ENCODE results near the gene NEDD4L. TPM values are rescaled to one million over a fixed set of nuclear protein-coding genes. Genes with fewer than 3 reads are reported as not detected.
"Not testable (repeated sequence)": the region's sequence is repeated elsewhere in the genome, so short reads cannot be mapped to it uniquely, and the experiment has no call there.

The NEDD4L gene
- total RNA-seq, 1 experiment from 2014 or later: 57.4 TPM

GRCh38 chr18:58168993-58169392 is 125.0 kb downstream of the NEDD4L start:
- intact Hi-C loops (cut with micrococcal nuclease; ENCODE audit: unreplicated experiment): no loop called here
- Histone ChIP-seq H3K4me1 (replicated peaks; ENCODE audit: insufficient read depth) (no peaks in the 10 kb centered on the region), H3K36me3 (ENCODE audit: low read depth) (no peaks in the 10 kb centered on the region), H3K4me3 (no peak overlapping the region), H3K79me2 (ENCODE audit: low read depth) (peaks cover 4% of the 10 kb centered on the region; the same call in 1 of the 2 replicates), H3F3A (ENCODE audit: insufficient read depth, low read depth) (no peaks in the 10 kb centered on the region), H3K27me3 (ENCODE audit: insufficient read depth, low read depth) (no peaks in the 10 kb centered on the region), H3K9me2 (ENCODE audit: insufficient read depth) (no peaks in the 10 kb centered on the region), H4K20me1 (ENCODE audit: insufficient read depth) (no peaks in the 10 kb centered on the region), H2AFZ (no peak overlapping the region), H3K27ac (no peak overlapping the region), H3K9me3 (ENCODE audit: insufficient read depth, low read depth) (no peaks in the 10 kb centered on the region), H3K4me2 (no peak overlapping the region)
- TF ChIP-seq EZH2 (IDR thresholded peaks at IDR 0.05; ENCODE audit: low read depth) (no peak), CTCF (conservative IDR thresholded peaks at IDR 0.05) (no peak)
- no TSS peak for BruUV-seq (replicated peaks)
- CTCF ChIA-PET: no interaction called here
- POLR2A ChIA-PET (ENCODE audit: unreplicated experiment): no interaction called here
- DNase-seq: no peak

- Histone ChIP-seq H3K4me1 (replicated peaks; ENCODE audit: insufficient read depth) (0 out of 2 replicates have a peak, but pooled peaks cover under 1% of the 10 kb centered on the region), H3K4me3 (no peak overlapping the region), H3K4me2 (no peak overlapping the region), H3K36me3 (ENCODE audit: low read depth) (no peaks in the 10 kb centered on the region), H3K27ac (no peak overlapping the region), H3K79me2 (ENCODE audit: low read depth) (peaks cover 4% of the 10 kb centered on the region; the same call in 1 of the 2 replicates), H4K20me1 (ENCODE audit: insufficient read depth) (no peaks in the 10 kb centered on the region), H3F3A (ENCODE audit: insufficient read depth, low read depth) (no peaks in the 10 kb centered on the region), H2AFZ (no peak overlapping the region), H3K9me3 (ENCODE audit: insufficient read depth, low read depth) (no peaks in the 10 kb centered on the region), H3K27me3 (ENCODE audit: insufficient read depth, low read depth) (no peaks in the 10 kb centered on the region), H3K9me2 (ENCODE audit: insufficient read depth) (no peaks in the 10 kb centered on the region)
- no peak for DNase-seq
- TF ChIP-seq EZH2 (IDR thresholded peaks at IDR 0.05; ENCODE audit: low read depth): no peak
- TF ChIP-seq CTCF (conservative IDR thresholded peaks at IDR 0.05): no peak
- CTCF ChIA-PET: no interaction called here
- no TSS peak for BruUV-seq (replicated peaks)
- intact Hi-C loops (cut with micrococcal nuclease; ENCODE audit: unreplicated experiment): no loop called here
- POLR2A ChIA-PET (ENCODE audit: unreplicated experiment): no interaction called here
These were observed 125.4 kb downstream of the NEDD4L start for GRCh38 chr18:58169472-58169871.

GRCh38 chr18:58170036-58170435 is 126.0 kb downstream of the NEDD4L start:
- CTCF ChIA-PET: not testable (repeated sequence)

GRCh38 chr18:58172031-58172430 is 128.0 kb downstream of the NEDD4L start:
- Histone ChIP-seq H3F3A (ENCODE audit: insufficient read depth, low read depth) (peaks cover 14% of the 10 kb centered on the region), H3K9me3 (ENCODE audit: insufficient read depth, low read depth) (no peaks in the 10 kb centered on the region), H3K9me2 (ENCODE audit: insufficient read depth) (no peaks in the 10 kb centered on the region), H3K27me3 (ENCODE audit: insufficient read depth, low read depth) (no peaks in the 10 kb centered on the region), H3K27ac (no peak overlapping the region), H3K4me2 (no peak overlapping the region), H3K36me3 (ENCODE audit: low read depth) (no peaks in the 10 kb centered on the region), H3K4me1 (replicated peaks; ENCODE audit: insufficient read depth) (peaks cover 18% of the 10 kb centered on the region), H3K79me2 (ENCODE audit: low read depth) (0 out of 2 replicates have a peak, but pooled peaks cover 4% of the 10 kb centered on the region), H4K20me1 (ENCODE audit: insufficient read depth) (no peaks in the 10 kb centered on the region), H3K4me3 (no peak overlapping the region), H2AFZ (no peak overlapping the region)
- POLR2A ChIA-PET (ENCODE audit: unreplicated experiment): no interaction called here
- TF ChIP-seq CTCF (conservative IDR thresholded peaks at IDR 0.05): no peak
- TF ChIP-seq EZH2 (IDR thresholded peaks at IDR 0.05; ENCODE audit: low read depth): no peak
- no TSS peak for BruUV-seq (replicated peaks)
- CTCF ChIA-PET: no interaction called here
- DNase-seq: no peak
- intact Hi-C loops (cut with micrococcal nuclease; ENCODE audit: unreplicated experiment): no loop called here

More at GRCh38 chr18:58170036-58170435, 126.0 kb downstream of the NEDD4L start:
- H3K9me2 ChIP-seq (ENCODE audit: insufficient read depth); POLR2A ChIA-PET (ENCODE audit: unreplicated experiment); H3K27ac ChIP-seq; H3K4me2 ChIP-seq; H3K9me3 ChIP-seq (ENCODE audit: insufficient read depth, low read depth); H3K36me3 ChIP-seq (ENCODE audit: low read depth); DNase-seq; H3K4me1 ChIP-seq (replicated peaks; ENCODE audit: insufficient read depth); intact Hi-C loops (cut with micrococcal nuclease; ENCODE audit: unreplicated experiment); H3K79me2 ChIP-seq (ENCODE audit: low read depth); H4K20me1 ChIP-seq (ENCODE audit: insufficient read depth); H3F3A ChIP-seq (ENCODE audit: insufficient read depth, low read depth); H2AFZ ChIP-seq; BruUV-seq (replicated peaks); H3K4me3 ChIP-seq; H3K27me3 ChIP-seq (ENCODE audit: insufficient read depth, low read depth): not testable (repeated sequence)

Data from PC-9 (cell line).